Naive thymus-derived CD4-positive, alpha-beta T cell (primary cell): ENCODE data around the gene CAPN10. TPM values are rescaled to one million over a fixed set of nuclear protein-coding genes. Genes with fewer than 3 reads are reported as not detected.

ENCODE experiments used
- ATAC-seq: fragments of 150-1000 bp; cut with Tn5 transposase; 2 replicates; pipeline ENCODE4 v1.10.0; 2021; ENCODE audit warnings: mild to moderate bottlenecking, moderate library complexity
- CTCF ChIA-PET: fragments of 350-600 bp; sonication (Branson Sonifier 250); formaldehyde crosslinking; loops from one replicate; lab custom pipeline; 2021; ENCODE audit warnings: antibody characterized with exemption; lab: Charles Lee
- POLR2A ChIA-PET: fragments of 350-600 bp; sonication (Branson Sonifier 250); formaldehyde crosslinking; loops from one replicate; lab custom pipeline; 2021; ENCODE audit warnings: antibody characterized with exemption, inconsistent platforms; lab: Charles Lee
- DNase-seq, 9 donors: peaks; one replicate each; pipeline versions ENCODE4 v3.0.0 to v3.0.0-alpha.2; 2020 to 2022; ENCODE audit warnings: mixed read lengths in 1 of 9
- H3K27ac ChIP-seq: one replicate; pipeline ENCODE4 v1.7.0; 2013; ENCODE audit warnings: mild to moderate bottlenecking, low read depth, low read length, moderate library complexity
- H3K27me3 ChIP-seq, 2 donors: one replicate each; pipeline ENCODE4 v1.7.0; 2013; ENCODE audit warnings: low read length in 2 of 2, mild to moderate bottlenecking in 2 of 2, moderate library complexity in 2 of 2; ENCODE audit not compliant: control insufficient read depth in 2 of 2, insufficient read depth in 2 of 2
- H3K36me3 ChIP-seq, 3 experiments: 1 replicate in 2 of 3; 2 replicates in 1 of 3; pipeline ENCODE4 v1.7.0; 2013; ENCODE audit warnings: low read length in 3 of 3, mild to moderate bottlenecking in 3 of 3, moderate library complexity in 1 of 3; ENCODE audit not compliant: insufficient read depth in 3 of 3, control insufficient read depth in 2 of 3
- H3K4me1 ChIP-seq, 2 donors: one replicate each; pipeline ENCODE4 v1.7.0; 2013; ENCODE audit warnings: low read length in 2 of 2, mild to moderate bottlenecking in 2 of 2, moderate library complexity in 1 of 2; ENCODE audit not compliant: control insufficient read depth in 2 of 2, insufficient read depth in 2 of 2
- H3K4me3 ChIP-seq: 2 replicates; pipeline ENCODE4 v1.7.0; 2013; ENCODE audit warnings: mild to moderate bottlenecking, low read length
- H3K9me3 ChIP-seq, 3 experiments: 1 replicate in 2 of 3; 2 replicates in 1 of 3; pipeline ENCODE4 v1.7.0; 2013; ENCODE audit warnings: low read length in 3 of 3; ENCODE audit not compliant: control insufficient read depth in 2 of 3
- H3K27ac Mint-ChIP-seq, 9 donors: one replicate each; pipeline ENCODE4 v1.8.0; 2020 to 2022; ENCODE audit warnings: mixed read lengths in 9 of 9, mild to moderate bottlenecking in 8 of 9, moderate library complexity in 5 of 9, inconsistent platforms in 2 of 9
- H3K27me3 Mint-ChIP-seq, 5 donors: one replicate each; pipeline ENCODE4 v1.8.0; 2021 to 2022; ENCODE audit warnings: mixed read lengths in 5 of 5, mild to moderate bottlenecking in 1 of 5
- H3K36me3 Mint-ChIP-seq, 5 donors: one replicate each; pipeline ENCODE4 v1.8.0; 2020 to 2022; ENCODE audit warnings: mixed read lengths in 5 of 5, mild to moderate bottlenecking in 3 of 5, inconsistent platforms in 1 of 5
- H3K4me1 Mint-ChIP-seq, 7 donors: one replicate each; pipeline ENCODE4 v1.8.0; 2020 to 2022; ENCODE audit warnings: mixed read lengths in 7 of 7, mild to moderate bottlenecking in 3 of 7, inconsistent platforms in 1 of 7
- H3K4me3 Mint-ChIP-seq, 10 donors: one replicate each; pipeline ENCODE4 v1.8.0; 2020 to 2022; ENCODE audit warnings: mild to moderate bottlenecking in 10 of 10, mixed read lengths in 10 of 10, moderate library complexity in 6 of 10, inconsistent platforms in 2 of 10
- H3K9me3 Mint-ChIP-seq, 11 donors: one replicate each; pipeline ENCODE4 v1.8.0; 2020 to 2022; ENCODE audit warnings: mixed read lengths in 11 of 11, mild to moderate bottlenecking in 4 of 11, inconsistent platforms in 1 of 11, moderate library complexity in 1 of 11
- intact Hi-C, 2 donors: fragments of 100-400 bp; cut with micrococcal nuclease; formaldehyde crosslinking; loops; one replicate each; pipeline ENCODE4 v1.15.1; 2023
- polyA plus RNA-seq, 2 donors: library from polyadenylated mRNA; unstranded; fragments of 300-500 nt; fragmentation: Illumina TruSeq; gene quantifications; one replicate each; pipeline ENCODE4 v1.2.3, GENCODE V29; 2021
- total RNA-seq, 6 experiments: library from RNA in 5 of 6; stranded (reverse) in 5 of 6; gene quantifications; 1 replicate in 5 of 6; 2 replicates in 1 of 6; pipeline ENCODE4 v1.2.3 and lab custom pipeline; 2021 to 2026

The CAPN10 gene
- total and polyA plus RNA-seq, 7 experiments from 2014 or later, result 8.4 to 74.8 (median 54.9) TPM

DNA sequence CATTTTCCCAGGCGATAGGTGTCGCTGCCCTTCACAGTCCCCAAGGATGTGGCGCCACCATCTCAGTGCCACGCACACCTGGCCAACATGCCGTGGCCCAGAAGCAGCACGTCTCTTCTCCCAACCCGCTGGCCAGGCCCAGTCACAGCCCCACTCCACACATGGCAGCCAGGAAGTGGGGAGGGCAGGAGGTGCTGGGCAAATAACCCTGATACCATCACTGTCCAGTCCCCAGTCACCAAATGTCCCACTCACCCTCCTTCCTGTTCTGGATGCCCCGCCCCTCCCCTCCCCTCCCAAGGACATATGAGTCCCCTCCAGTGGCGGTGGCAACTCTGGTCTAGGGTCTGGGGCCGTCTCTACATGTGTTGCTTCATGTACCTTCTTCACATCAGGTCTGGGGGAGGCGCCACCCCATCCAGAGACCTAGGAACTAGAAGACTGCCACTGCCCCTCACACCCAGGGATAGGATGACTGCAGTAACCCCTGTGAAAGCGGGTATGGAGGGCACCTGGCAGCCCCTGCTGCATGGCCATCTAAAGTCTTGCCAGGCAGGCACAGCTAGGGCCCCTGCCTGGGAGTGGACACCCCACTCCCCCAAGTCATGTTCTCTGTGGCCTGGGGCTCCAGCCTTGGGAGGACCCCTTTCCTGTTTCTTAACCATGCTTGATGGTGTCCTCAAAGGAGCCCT is 7.3 kb upstream of the CAPN10 start:
- intact Hi-C loops, result loop anchor here in 1 of 2 donors (1.0 to 2.0 kb wide), 3 partner anchors 13 to 64 kb away; no protein-coding TSS in a partner anchor

DNA sequence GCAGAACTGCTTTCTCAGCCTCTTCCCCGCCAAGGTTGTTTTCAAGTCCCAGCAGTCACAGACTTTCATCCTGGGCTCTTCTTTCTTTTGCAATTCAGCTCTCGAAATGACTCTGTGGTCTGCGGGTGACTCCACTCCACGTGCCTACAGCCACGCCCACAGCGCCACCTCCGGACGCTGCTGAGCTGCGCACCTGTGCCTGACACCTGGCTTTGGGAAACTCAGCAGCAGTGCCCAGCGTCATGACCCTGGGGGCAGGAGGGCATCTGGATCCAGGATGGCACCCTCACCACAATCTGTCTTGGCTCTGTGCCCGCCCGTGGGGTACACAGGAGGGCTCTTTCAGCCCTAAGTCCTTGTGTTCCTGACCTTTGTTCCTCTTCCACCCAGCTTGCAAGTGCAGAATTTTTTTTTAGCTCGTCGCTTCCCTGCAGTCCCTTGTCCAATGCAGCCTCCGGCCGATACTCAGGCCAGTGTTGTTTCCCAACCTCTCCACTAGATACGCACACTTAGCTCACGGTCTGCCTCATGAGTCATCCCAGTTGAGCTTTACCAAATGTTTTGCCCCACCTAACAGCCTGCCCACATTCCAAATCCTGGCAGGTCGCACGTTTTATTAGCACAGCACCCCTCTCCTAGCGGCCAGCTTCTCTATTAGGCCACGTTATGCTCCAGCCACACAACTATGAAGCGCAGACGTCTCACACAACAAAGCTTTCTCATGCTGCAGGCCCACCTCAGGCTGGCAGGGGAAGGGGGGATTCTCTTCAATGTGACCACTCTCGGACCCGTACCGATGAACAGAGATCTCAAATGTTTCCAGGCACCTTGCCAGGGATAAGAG is 6.5 kb upstream of the CAPN10 start:
- ChIA-PET CTCF (interaction anchor here (1.3 to 2.0 kb wide), 4 partner anchors 14 to 66 kb away, joined by 3 to 18 read pairs (median 8); no protein-coding TSS in a partner anchor), POLR2A (interaction anchor here (0.5 to 11.2 kb wide), 7 partner anchors 8 to 66 kb away, joined by 3 to 264 read pairs (median 7); partner anchors contain the start of genes ANKMY1, DUSP28 and RNPEPL1)
- peak; percentile 91 for ATAC-seq
- Histone ChIP-seq H3K4me3 (no peak overlapping the region), H3K9me3 (no peaks in the 10 kb centered on the region), H3K36me3 (peaks cover 2 to 40% (median 7%) of the 10 kb centered on the region in 3 experiments), H3K27me3 (no peaks in the 10 kb centered on the region), H3K27ac (peak overlapping the region; percentile 33), H3K4me1 (peaks cover 19 to 22% of the 10 kb centered on the region in 2 donors)
- peaks cover 0 to 18% (median 16%) of the 10 kb centered on the region in 5 donors for H3K36me3 Mint-ChIP-seq
- H3K4me1 Mint-ChIP-seq, result peaks cover 33 to 62% (median 48%) of the 10 kb centered on the region in 7 donors
- H3K27ac Mint-ChIP-seq, result peak overlapping the region; percentile 36 to 87 (median 78)
- intact Hi-C loops, result loop anchor here in 1 of 2 donors (1.0 to 2.0 kb wide), 3 partner anchors 14 to 65 kb away; no protein-coding TSS in a partner anchor
- H3K27me3 Mint-ChIP-seq, result no peaks in the 10 kb centered on the region
- peak; percentile 52 to 81 (median 67) for DNase-seq
- peak overlapping the region in 9 of 10 donors; percentile 9 to 58 (median 45) for H3K4me3 Mint-ChIP-seq
- peaks cover 0 to 5% (median 0%) of the 10 kb centered on the region in 11 donors for H3K9me3 Mint-ChIP-seq

More for the DNA sequence above, 7.3 kb upstream of the CAPN10 start:
- Mint-ChIP-seq H3K4me3 (peak overlapping the region in 8 of 10 donors; percentile 9 to 58 (median 45)), H3K4me1 (peaks cover 26 to 54% (median 40%) of the 10 kb centered on the region in 7 donors), H3K9me3 (peaks cover 0 to 5% (median 0%) of the 10 kb centered on the region in 11 donors), H3K36me3 (peaks cover 0 to 18% (median 16%) of the 10 kb centered on the region in 5 donors), H3K27me3 (no peaks in the 10 kb centered on the region), H3K27ac (peak overlapping the region; percentile 36 to 87 (median 78))
- H3K4me3 ChIP-seq, result no peak overlapping the region
- H3K27ac ChIP-seq, result peak overlapping the region; percentile 38
- DNase-seq (no peak), ATAC-seq (no peak)
- CTCF ChIA-PET, result interaction anchor here (0.7 to 2.0 kb wide), 5 partner anchors 13 to 65 kb away, joined by 3 to 18 read pairs (median 8); no protein-coding TSS in a partner anchor
- no peaks in the 10 kb centered on the region for H3K27me3 ChIP-seq
- POLR2A ChIA-PET, result interaction anchor here (0.5 to 11.2 kb wide), 6 partner anchors 9 to 65 kb away, joined by 4 to 264 read pairs (median 8); partner anchors contain the start of genes ANKMY1, DUSP28 and RNPEPL1
- H3K9me3 ChIP-seq, result no peaks in the 10 kb centered on the region
- peaks cover 7 to 48% (median 8%) of the 10 kb centered on the region in 3 experiments for H3K36me3 ChIP-seq
- peaks cover 14 to 15% of the 10 kb centered on the region in 2 donors for H3K4me1 ChIP-seq

DNA sequence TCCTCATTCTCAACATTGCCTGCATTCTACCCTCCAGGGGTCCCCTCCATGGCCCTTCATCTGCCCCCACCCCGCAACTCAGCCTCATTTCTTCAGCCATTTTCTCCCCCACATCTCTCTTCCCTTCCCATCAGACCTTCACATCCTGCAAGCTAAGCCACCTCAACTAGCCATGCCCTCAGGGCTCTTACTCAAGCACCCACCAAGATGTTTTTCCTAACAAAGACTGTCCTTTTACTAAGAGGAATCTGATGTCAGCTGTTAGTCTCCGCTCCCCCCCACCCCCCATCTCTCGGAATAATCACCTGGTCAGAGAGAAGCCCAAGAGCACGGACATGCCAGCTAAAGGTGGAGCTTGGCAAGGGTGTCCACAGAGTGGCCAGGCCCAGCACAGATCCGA is 4.7 kb upstream of the CAPN10 start:
- H3K4me3 ChIP-seq, result no peak overlapping the region
- Mint-ChIP-seq H3K27me3 (no peaks in the 10 kb centered on the region), H3K4me3 (no peak overlapping the region), H3K36me3 (peaks cover 0 to 20% (median 16%) of the 10 kb centered on the region in 5 donors), H3K9me3 (peaks cover 0 to 5% (median 0%) of the 10 kb centered on the region in 11 donors), H3K27ac (peak overlapping the region in 4 of 9 donors; percentile 14 to 76 (median 38)), H3K4me1 (peaks cover 35 to 73% (median 57%) of the 10 kb centered on the region in 7 donors)
- H3K36me3 ChIP-seq, result peaks cover 0 to 24% (median 0%) of the 10 kb centered on the region in 3 experiments
- ATAC-seq, result no peak
- H3K27me3 ChIP-seq, result no peaks in the 10 kb centered on the region
- no peak overlapping the region for H3K27ac ChIP-seq
- ChIA-PET POLR2A (interaction anchor here (1.9 to 11.2 kb wide), 2 partner anchors 13 to 19 kb away, joined by 6 to 264 read pairs; partner anchors contain the start of genes ANKMY1, DUSP28 and RNPEPL1), CTCF (interaction anchor here (0.6 kb wide), 1 partner anchor 57 kb away, joined by 3 read pairs; no protein-coding TSS in a partner anchor)
- H3K4me1 ChIP-seq, result peaks cover 27 to 31% of the 10 kb centered on the region in 2 donors
- intact Hi-C loops, result loop anchor here in 1 of 2 donors (1.0 kb wide), 1 partner anchor 13 kb away; no protein-coding TSS in a partner anchor
- no peak for DNase-seq
- no peaks in the 10 kb centered on the region for H3K9me3 ChIP-seq

DNA sequence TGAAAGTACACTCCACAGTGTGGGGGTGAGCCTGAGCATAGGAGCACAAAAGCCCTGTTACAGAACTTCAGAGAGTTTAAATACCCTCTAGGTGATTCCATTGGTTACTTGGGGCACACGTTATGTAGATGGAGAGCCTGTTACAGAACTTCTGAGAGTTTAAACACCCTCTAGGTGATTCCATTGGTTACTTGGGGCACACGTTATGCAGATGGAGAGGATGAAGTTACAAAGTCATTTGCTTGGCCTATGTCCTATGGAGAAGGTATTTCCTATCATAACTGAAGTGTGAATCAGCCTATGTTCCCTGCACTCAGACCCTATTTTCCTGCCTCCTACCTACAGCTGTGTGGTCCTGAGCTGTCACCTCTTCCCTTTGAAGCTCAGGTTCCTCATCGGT is 3.8 kb upstream of the CAPN10 start:
- ChIA-PET POLR2A (interaction anchor here (1.5 to 11.2 kb wide), 3 partner anchors 11 to 20 kb away, joined by 3 to 264 read pairs (median 6); partner anchors contain the start of genes ANKMY1, DUSP28 and RNPEPL1), CTCF (interaction anchor here (7.8 kb wide), 1 partner anchor 18 kb away, joined by 61 read pairs; no protein-coding TSS in a partner anchor)
- ATAC-seq (no peak), DNase-seq (no peak)
- Histone ChIP-seq H3K36me3 (peaks cover 0 to 15% (median 0%) of the 10 kb centered on the region in 3 experiments), H3K27me3 (no peaks in the 10 kb centered on the region), H3K4me3 (no peak overlapping the region), H3K9me3 (no peaks in the 10 kb centered on the region), H3K27ac (no peak overlapping the region), H3K4me1 (peaks cover 33 to 38% of the 10 kb centered on the region in 2 donors)
- Mint-ChIP-seq H3K27ac (peak overlapping the region in 4 of 9 donors; percentile 4 to 76 (median 34)), H3K9me3 (peaks cover 0 to 5% (median 0%) of the 10 kb centered on the region in 11 donors), H3K4me3 (no peak overlapping the region), H3K4me1 (peaks cover 39 to 81% (median 65%) of the 10 kb centered on the region in 7 donors), H3K27me3 (no peaks in the 10 kb centered on the region), H3K36me3 (peaks cover 0 to 18% (median 16%) of the 10 kb centered on the region in 5 donors)
- intact Hi-C loops, result loop anchor here in 1 of 2 donors (1.0 kb wide), 1 partner anchor 13 kb away; no protein-coding TSS in a partner anchor

DNA sequence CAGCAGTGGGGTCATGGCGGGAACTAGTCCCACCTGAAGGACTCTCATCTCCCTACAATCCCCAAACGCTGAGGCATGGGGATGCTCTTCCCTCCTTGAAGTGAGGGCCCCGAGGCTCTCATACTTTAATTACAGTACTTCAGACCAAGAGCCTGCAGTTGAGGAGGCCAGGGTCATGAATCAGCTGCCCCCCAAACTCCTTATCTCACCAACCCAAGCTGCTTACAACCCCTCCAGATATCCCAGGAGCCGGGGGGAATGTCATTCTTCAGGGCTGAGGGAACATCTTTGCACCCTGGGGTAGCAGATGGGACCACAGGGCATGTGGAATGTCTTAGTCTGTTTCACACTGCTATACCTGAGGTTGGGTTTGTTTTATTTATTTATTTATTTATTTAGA is 2.8 kb upstream of the CAPN10 start:
- no peak for DNase-seq
- H3K9me3 Mint-ChIP-seq, result peaks cover 0 to 7% (median 0%) of the 10 kb centered on the region in 11 donors
- no peak overlapping the region for H3K27ac ChIP-seq
- H3K9me3 ChIP-seq, result no peaks in the 10 kb centered on the region
- peaks cover 0 to 20% (median 16%) of the 10 kb centered on the region in 5 donors for H3K36me3 Mint-ChIP-seq
- intact Hi-C loops, result no loop called here
- H3K27ac Mint-ChIP-seq, result peak overlapping the region in 1 of 9 donors; percentile 32
- no peaks in the 10 kb centered on the region for H3K27me3 Mint-ChIP-seq
- peaks cover 0 to 5% (median 0%) of the 10 kb centered on the region in 3 experiments for H3K36me3 ChIP-seq
- H3K4me1 Mint-ChIP-seq, result peaks cover 46 to 87% (median 73%) of the 10 kb centered on the region in 7 donors
- peaks cover 42 to 47% of the 10 kb centered on the region in 2 donors for H3K4me1 ChIP-seq
- POLR2A ChIA-PET, result interaction anchor here (1.5 to 11.2 kb wide), 2 partner anchors 12 to 21 kb away, joined by 3 to 264 read pairs; partner anchors contain the start of genes ANKMY1 and DUSP28
- no peak overlapping the region for H3K4me3 ChIP-seq
- no peak for ATAC-seq
- CTCF ChIA-PET, result interaction anchor here (7.8 kb wide), 1 partner anchor 19 kb away, joined by 61 read pairs; no protein-coding TSS in a partner anchor
- H3K27me3 ChIP-seq, result no peaks in the 10 kb centered on the region
- peak overlapping the region in 1 of 10 donors; percentile 29 for H3K4me3 Mint-ChIP-seq
